HepG2 (cell line): ENCODE data around the gene PDE4D.

ENCODE experiments used
- CTCF ChIP-seq: sonication (generic); formaldehyde crosslinking; IDR thresholded peaks from 2 replicates; pipeline ENCODE4 v1.5.0; 2020; ENCODE audit warnings: mild to moderate bottlenecking, missing genetic modification reagents, moderate library complexity
- FOXM1 ChIP-seq: sonication (generic); formaldehyde crosslinking; IDR thresholded peaks from 2 replicates; pipeline ENCODE4 v1.5.0; 2020; ENCODE audit warnings: missing genetic modification reagents
- HDAC2 ChIP-seq: sonication (generic); formaldehyde crosslinking; IDR thresholded peaks from 2 replicates; pipeline ENCODE4 v1.4.0; 2020; ENCODE audit warnings: missing genetic modification reagents
- JUNB ChIP-seq: sonication (generic); formaldehyde crosslinking; IDR thresholded peaks from 2 replicates; pipeline ENCODE4 v1.8.0; 2022; ENCODE audit warnings: missing genetic modification reagents, mild to moderate bottlenecking, borderline replicate concordance
- MYNN ChIP-seq: sonication (generic); formaldehyde crosslinking; IDR thresholded peaks from 2 replicates; pipeline ENCODE4 v1.4.0; 2020; ENCODE audit warnings: mild to moderate bottlenecking, low read depth, missing genetic modification reagents
- NFYB ChIP-seq: sonication (generic); formaldehyde crosslinking; IDR thresholded peaks from 2 replicates; pipeline ENCODE4 v1.4.0; 2020; ENCODE audit warnings: missing genetic modification reagents
- POLR2AphosphoS2 ChIP-seq: IDR thresholded peaks from 2 replicates; pipeline ENCODE4 v1.6.1; 2011; ENCODE audit warnings: low read depth, low read length, improper control_type of control experiment
- POLR2AphosphoS5 ChIP-seq: IDR thresholded peaks from 2 replicates; pipeline ENCODE4 v1.6.1; 2012; ENCODE audit warnings: low read depth, low read length
- SNAPC5 ChIP-seq: sonication (generic); formaldehyde crosslinking; IDR thresholded peaks from 2 replicates; pipeline ENCODE4 v1.8.1; 2023; ENCODE audit warnings: mild to moderate bottlenecking, missing genetic modification reagents, borderline replicate concordance
- SUZ12 ChIP-seq: fragments of 150-350 bp; IDR thresholded peaks from 2 replicates; pipeline ENCODE4 v1.6.1; 2014; ENCODE audit warnings: low read depth, low read length
- SYNCRIP ChIP-seq: fragments of 200-400 bp; formaldehyde crosslinking; IDR thresholded peaks from 2 replicates; pipeline ENCODE4 v1.6.1; 2018; ENCODE audit warnings: mild to moderate bottlenecking, low read depth, low read length; ENCODE audit not compliant: insufficient read depth
- ZBTB10 ChIP-seq: sonication (generic); formaldehyde crosslinking; IDR thresholded peaks from 2 replicates; pipeline ENCODE4 v1.4.0; 2020; ENCODE audit warnings: missing genetic modification reagents, borderline replicate concordance
- ZNF670 ChIP-seq: sonication (generic); formaldehyde crosslinking; IDR thresholded peaks from 2 replicates; pipeline ENCODE4 v1.8.0; 2022; ENCODE audit warnings: mild to moderate bottlenecking, missing genetic modification reagents, borderline replicate concordance

GRCh38 chr5:59189472-59190244 lies 703.9 kb downstream of the PDE4D start:
- TF ChIP-seq JUNB (CRISPR knock-in tag) (no peak), POLR2AphosphoS2 (no peak), POLR2AphosphoS5 (no peak), ZNF670 (CRISPR knock-in tag) (no peak), SYNCRIP (no peak), SNAPC5 (CRISPR knock-in tag) (no peak), NFYB (no peak), CTCF (CRISPR knock-in tag) (no peak), MYNN (CRISPR knock-in tag) (no peak), FOXM1 (CRISPR knock-in tag) (no peak), SUZ12 (no peak), ZBTB10 (no peak), HDAC2 (CRISPR knock-in tag) (no peak)
